ENCODE data around the gene PTPRE. TPM values are rescaled to one million over a fixed set of nuclear protein-coding genes. Genes with fewer than 3 reads are reported as not detected.

The PTPRE gene
- polyA plus RNA-seq, 4 donors: 4.5 to 7.5 (median 6.6) TPM

GRCh38 chr10:127922206-127922605 is 15.3 kb downstream of the PTPRE start:
- DNase-seq (ENCODE audit: low read depth in 4 of 4, low spot score in 2 of 4): no peak

- no peak for DNase-seq (ENCODE audit: low read depth in 4 of 4, low spot score in 2 of 4)
Measured at GRCh38 chr10:127922675-127923366, 15.9 kb downstream of the PTPRE start.

GRCh38 chr10:127923646-127924045 is 16.7 kb downstream of the PTPRE start:
- no peak for DNase-seq (ENCODE audit: low read depth in 4 of 4, low spot score in 2 of 4)

GRCh38 chr10:127925471-127926207 is 18.7 kb downstream of the PTPRE start:
- DNase-seq (ENCODE audit: low read depth in 4 of 4, low spot score in 2 of 4): no peak

GRCh38 chr10:127926455-127926854 is 19.6 kb downstream of the PTPRE start:
- DNase-seq (ENCODE audit: low read depth in 4 of 4, low spot score in 2 of 4): no peak

GRCh38 chr10:127928021-127928806 is 21.3 kb downstream of the PTPRE start:
- no peak for DNase-seq (ENCODE audit: low read depth in 4 of 4, low spot score in 2 of 4)

- DNase-seq (ENCODE audit: low read depth in 4 of 4, low spot score in 2 of 4): no peak
Measured at GRCh38 chr10:127932521-127933270, 25.8 kb downstream of the PTPRE start.

- DNase-seq (ENCODE audit: low read depth in 4 of 4, low spot score in 2 of 4): no peak
Measured at GRCh38 chr10:127933271-127933670, 26.4 kb downstream of the PTPRE start.

- DNase-seq (ENCODE audit: low read depth in 4 of 4, low spot score in 2 of 4): no peak
Measured at GRCh38 chr10:127934383-127934782, 27.5 kb downstream of the PTPRE start.

GRCh38 chr10:127935071-127935561 is 28.2 kb downstream of the PTPRE start:
- DNase-seq (ENCODE audit: low read depth in 4 of 4, low spot score in 2 of 4): no peak

GRCh38 chr10:127937069-127937468 is 30.2 kb downstream of the PTPRE start:
- no peak for DNase-seq (ENCODE audit: low read depth in 4 of 4, low spot score in 2 of 4)

- DNase-seq (ENCODE audit: low read depth in 4 of 4, low spot score in 2 of 4): no peak
Measured at GRCh38 chr10:127937915-127938463, 31.1 kb downstream of the PTPRE start.

GRCh38 chr10:127939786-127940330 is 33.0 kb downstream of the PTPRE start:
- DNase-seq (ENCODE audit: low read depth in 4 of 4, low spot score in 2 of 4): no peak

GRCh38 chr10:127940866-127941640 is 34.1 kb downstream of the PTPRE start:
- DNase-seq (ENCODE audit: low read depth in 4 of 4, low spot score in 2 of 4): no peak

- no peak for DNase-seq (ENCODE audit: low read depth in 4 of 4, low spot score in 2 of 4)
Measured at GRCh38 chr10:127942811-127943210, 35.9 kb downstream of the PTPRE start.

- DNase-seq (ENCODE audit: low read depth in 4 of 4, low spot score in 2 of 4): no peak
Measured at GRCh38 chr10:127943336-127943910, 36.5 kb downstream of the PTPRE start.

GRCh38 chr10:127944256-127944655 is 37.4 kb downstream of the PTPRE start:
- DNase-seq (ENCODE audit: low read depth in 4 of 4, low spot score in 2 of 4): no peak

GRCh38 chr10:127945341-127945758 is 38.4 kb downstream of the PTPRE start:
- no peak for DNase-seq (ENCODE audit: low read depth in 4 of 4, low spot score in 2 of 4)

Measured in left renal cortex interstitium (tissue), 4 donors.